Subcutaneous adipose tissue (tissue), 4 donors: Measurements from ENCODE around the gene CALHM3. TPM values are rescaled to one million over a fixed set of nuclear protein-coding genes. Genes with fewer than 3 reads are reported as not detected.

ENCODE experiments used
- total RNA-seq, 4 donors: library from RNA; depleted of rRNA; stranded (reverse); fragments of >200 nt; gene quantifications; one replicate each; pipeline ENCODE4 v1.1.0, GENCODE V29; 2016
- TF ChIP-seq, protein P1 (sequence below): fragments of 450-650 bp; IDR thresholded peaks from one replicate; pipeline ENCODE4 v1.5.1; 2016; ENCODE audit warnings: low read depth, mild to moderate bottlenecking, control low read depth, antibody characterized with exemption, moderate library complexity

The CALHM3 gene
- total RNA-seq, 4 donors from 2014 or later = not detected

DNA sequence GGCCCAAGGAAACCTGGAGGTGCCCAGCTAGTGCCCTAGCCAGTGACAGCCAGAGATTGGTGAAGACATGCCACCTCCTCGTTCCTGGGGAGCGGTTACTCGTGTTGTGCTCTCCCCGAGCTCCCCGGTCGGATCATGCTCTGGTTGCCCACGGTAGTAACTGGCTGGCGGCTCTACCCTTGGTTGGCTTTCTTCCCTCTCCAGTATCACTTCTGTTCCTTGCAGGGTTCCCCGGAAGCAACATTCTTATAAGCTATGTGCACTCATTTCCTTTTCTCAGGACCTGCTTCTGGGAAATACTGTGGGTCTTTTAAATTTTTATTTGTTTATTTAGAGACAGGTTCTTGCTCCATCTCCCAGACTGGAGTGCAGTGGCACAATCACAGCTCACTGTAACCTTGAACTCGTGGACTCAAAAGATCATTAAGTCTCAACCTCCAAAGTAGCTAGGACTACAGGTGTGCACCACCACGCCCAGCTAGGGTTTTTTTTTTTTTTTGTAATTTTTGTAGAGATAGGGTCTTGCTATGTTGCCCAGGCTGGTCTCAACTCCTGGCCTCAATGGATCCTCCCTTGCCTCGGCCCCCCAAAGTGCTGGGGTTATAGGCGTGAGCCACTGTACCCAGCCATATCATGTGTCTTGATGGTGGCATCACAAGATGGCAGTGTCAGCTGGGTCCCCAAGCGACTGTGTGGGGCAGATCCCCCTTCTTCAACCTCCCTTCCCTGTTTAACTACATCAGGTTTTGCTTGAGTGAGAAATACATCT is 13.4 kb downstream of the CALHM3 start:
- TF ChIP-seq, protein P1, sequence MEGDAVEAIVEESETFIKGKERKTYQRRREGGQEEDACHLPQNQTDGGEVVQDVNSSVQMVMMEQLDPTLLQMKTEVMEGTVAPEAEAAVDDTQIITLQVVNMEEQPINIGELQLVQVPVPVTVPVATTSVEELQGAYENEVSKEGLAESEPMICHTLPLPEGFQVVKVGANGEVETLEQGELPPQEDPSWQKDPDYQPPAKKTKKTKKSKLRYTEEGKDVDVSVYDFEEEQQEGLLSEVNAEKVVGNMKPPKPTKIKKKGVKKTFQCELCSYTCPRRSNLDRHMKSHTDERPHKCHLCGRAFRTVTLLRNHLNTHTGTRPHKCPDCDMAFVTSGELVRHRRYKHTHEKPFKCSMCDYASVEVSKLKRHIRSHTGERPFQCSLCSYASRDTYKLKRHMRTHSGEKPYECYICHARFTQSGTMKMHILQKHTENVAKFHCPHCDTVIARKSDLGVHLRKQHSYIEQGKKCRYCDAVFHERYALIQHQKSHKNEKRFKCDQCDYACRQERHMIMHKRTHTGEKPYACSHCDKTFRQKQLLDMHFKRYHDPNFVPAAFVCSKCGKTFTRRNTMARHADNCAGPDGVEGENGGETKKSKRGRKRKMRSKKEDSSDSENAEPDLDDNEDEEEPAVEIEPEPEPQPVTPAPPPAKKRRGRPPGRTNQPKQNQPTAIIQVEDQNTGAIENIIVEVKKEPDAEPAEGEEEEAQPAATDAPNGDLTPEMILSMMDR = no peak

DNA sequence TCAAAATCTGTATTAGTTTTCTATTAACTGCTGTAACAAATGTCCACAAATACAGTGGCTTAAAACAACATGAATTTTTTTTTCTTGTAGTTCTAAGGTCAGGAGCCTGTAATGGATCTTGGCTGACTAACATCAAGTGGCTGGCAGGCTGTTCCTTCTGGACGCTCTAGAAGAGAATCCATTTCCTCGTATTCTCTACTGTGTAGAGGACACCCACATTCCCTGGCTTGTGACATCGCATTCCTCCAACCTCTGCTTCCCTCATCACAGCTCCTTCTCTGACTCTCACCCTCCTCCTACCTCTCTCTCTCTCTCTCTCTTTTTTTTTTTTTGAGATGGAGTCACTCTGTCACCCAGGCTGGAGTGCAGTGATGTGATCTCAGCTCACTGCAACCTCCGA is 15.5 kb downstream of the CALHM3 start:
- TF ChIP-seq, protein P1 = no peak

DNA sequence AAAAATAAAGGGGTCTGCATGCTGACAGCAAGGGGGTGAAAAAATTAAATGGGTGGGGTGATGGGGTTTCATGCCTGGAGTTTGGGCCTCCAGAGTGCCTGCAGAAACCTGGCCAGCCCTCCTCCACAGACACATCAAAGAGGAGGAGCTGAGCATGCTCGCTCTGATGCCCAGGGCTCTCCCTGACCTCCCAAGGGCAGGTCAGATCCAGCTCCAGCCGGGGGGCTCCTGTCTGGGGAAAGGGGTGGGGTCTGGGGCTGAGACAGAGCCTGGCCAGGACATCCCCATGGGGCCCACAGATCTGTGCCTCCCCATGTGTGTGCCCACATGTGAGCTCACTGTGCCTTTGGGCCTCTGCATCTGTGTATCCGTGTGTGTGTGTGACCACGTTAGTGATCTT is 19.4 kb downstream of the CALHM3 start:
- TF ChIP-seq, protein P1 = no peak

DNA sequence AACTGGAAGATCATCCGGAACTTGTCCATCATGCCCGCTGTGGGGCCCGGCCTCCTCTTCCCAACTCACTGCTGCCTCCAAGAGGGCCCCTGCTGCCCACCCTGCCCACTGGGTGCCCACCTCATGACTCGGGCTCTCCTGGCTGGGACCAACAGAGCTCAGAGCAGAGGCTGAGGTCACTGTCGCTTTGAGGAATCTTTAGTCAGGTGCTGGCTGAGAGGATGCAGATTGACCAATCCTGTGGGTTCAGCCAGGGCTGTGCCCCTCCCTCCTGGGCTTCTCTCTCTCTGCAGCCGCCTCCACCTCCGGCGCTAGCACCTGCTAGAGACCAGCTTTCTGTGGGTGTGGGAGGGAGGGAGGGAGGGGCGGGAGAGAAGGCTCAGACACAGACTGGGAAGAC is 20.3 kb downstream of the CALHM3 start, which contains the start of gene CALHM1:
Gene CALHM1 (minus strand): TSS at position 181 of the 400 bp plus-strand sequence. CDS start 149 bp downstream, at position 32.
- TF ChIP-seq, protein P1 = no peak

DNA sequence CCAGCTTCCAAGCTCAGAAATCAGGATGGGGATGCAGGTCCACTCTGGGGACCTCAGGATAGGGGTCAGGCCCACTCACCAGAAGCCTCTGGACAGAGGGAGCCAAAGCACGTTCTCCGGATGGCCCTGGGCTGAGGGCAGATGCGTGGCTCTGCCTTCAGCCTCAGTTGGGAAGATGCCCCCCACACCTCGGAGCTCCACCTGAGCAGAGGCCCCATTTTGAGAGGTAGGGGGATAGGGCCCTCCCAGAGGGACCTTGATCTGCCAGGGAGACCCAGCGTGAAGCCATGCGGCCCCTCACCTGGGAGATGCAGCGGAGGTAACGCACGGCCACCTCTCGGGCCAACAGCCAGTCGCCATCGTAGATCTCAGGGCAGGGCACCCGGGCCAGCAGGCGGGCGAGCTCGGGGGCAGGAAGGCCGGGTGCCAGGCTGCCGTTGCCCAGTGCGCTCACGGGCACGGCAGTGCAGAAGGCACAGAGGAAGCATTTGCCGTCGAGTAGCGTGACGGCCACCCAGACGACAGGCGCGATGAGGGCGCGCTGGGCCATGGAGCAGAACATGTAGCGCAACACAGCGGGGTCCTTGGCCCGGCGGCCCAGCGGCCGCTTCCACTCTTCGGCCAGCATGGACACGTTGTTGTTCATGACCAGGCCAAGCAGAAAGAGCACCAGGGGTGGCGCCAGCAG is 21.0 kb downstream of the CALHM3 start:
- TF ChIP-seq, protein P1 = no peak

DNA sequence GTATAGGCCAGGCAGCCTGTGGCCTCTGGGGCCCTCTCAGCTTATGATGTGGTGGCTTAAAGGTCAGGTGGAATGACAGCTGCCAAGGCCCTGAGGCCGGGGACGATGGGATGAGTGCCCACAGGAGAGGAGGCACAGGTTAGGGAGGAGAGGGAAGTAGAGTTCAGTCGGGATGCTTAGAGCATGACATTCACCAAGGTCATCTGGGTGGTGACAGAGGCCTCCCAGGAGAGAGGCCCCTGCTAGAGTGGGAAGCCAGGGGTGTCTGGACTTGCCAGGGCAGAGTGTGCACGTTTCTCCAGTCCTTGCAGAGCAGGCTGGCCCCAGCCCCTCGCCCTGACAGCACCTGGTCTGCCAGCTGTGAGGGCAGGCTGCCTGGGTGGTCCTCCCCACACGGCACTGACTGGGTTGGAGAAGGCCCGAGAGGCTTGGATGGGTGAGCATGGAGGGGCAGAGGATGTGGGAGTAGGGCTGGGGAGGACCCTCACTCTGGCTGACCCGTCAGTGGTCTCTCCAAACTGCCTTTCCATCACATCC is 21.8 kb downstream of the CALHM3 start:
- TF ChIP-seq, protein P1 = no peak

DNA sequence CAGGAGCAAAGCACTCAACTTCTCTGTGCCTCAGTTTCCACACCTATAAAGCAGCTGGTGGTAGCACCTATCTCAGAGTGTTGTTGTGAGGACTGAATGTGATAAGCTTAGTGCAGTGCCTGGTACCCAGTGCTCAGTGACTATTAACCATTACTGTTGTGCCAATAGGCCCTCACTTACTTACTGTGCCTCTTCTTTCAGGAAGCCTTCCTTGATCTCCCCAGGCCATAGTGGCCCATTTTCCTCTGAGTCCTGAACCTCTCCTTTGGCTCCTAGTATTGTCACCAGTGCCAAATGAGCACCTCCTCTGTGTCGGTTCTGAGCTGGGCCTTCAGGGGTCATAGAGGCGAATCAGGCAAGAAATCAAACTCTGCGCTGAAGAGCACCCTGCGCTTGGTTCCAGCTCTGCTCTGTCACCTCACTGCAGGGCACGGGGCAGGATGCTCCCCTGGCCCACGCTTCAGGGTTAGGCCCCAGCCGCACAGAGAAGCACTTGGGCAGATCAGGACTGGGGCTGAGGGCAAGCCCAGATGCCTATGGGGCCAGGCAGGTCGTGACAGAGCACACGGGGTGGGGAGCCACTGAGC is 22.9 kb downstream of the CALHM3 start:
- TF ChIP-seq, protein P1 = no peak
